GM11168 (cell line): ENCODE measurements around the gene PDCD4.

ENCODE experiments used
- in situ Hi-C: fragments of 300-500 bp; cut with MboI; formaldehyde crosslinking; loops from one replicate; pipeline ENCODE4 v1.12.0; 2022; ENCODE audit warnings: low sequenced_read_pairs; ENCODE audit not compliant: unreplicated experiment

Gene PDCD4

GRCh38 chr10:110871298-110872084, at the start of gene PDCD4:
Gene PDCD4, plus strand, starts transcription at chr10:110871928. Its CDS starts 4,100 bp downstream, at chr10:110876028.
- in situ Hi-C loops: loop anchor here (5.0 kb wide), 1 partner anchor 64 kb away; no protein-coding TSS in a partner anchor

- in situ Hi-C loops: no loop called here
Measured at GRCh38 chr10:110822035-110822711, 49.6 kb upstream of the PDCD4 start.

GRCh38 chr10:110822712-110823311, 48.9 kb upstream of the PDCD4 start:
- in situ Hi-C loops: no loop called here

- in situ Hi-C loops: no loop called here
Measured at GRCh38 chr10:110824152-110824441, 47.6 kb upstream of the PDCD4 start.

GRCh38 chr10:110824660-110825059, 47.1 kb upstream of the PDCD4 start:
- in situ Hi-C loops: no loop called here

GRCh38 chr10:110825508-110825907, 46.2 kb upstream of the PDCD4 start:
- in situ Hi-C loops: no loop called here

GRCh38 chr10:110827410-110827809, 44.3 kb upstream of the PDCD4 start:
- in situ Hi-C loops: no loop called here

- in situ Hi-C loops: no loop called here
Measured at GRCh38 chr10:110827875-110828274, 43.9 kb upstream of the PDCD4 start.

GRCh38 chr10:110828525-110828924, 43.2 kb upstream of the PDCD4 start:
- in situ Hi-C loops: no loop called here

- in situ Hi-C loops: no loop called here
Measured at GRCh38 chr10:110829721-110830410, 41.9 kb upstream of the PDCD4 start.

GRCh38 chr10:110833234-110833940, 38.3 kb upstream of the PDCD4 start:
- in situ Hi-C loops: no loop called here

- in situ Hi-C loops: no loop called here
Measured at GRCh38 chr10:110833941-110834628, 37.6 kb upstream of the PDCD4 start.

- in situ Hi-C loops: no loop called here
Measured at GRCh38 chr10:110834629-110835301, 37.0 kb upstream of the PDCD4 start.

GRCh38 chr10:110835841-110836240, 35.9 kb upstream of the PDCD4 start:
- in situ Hi-C loops: no loop called here

- in situ Hi-C loops: no loop called here
Measured at GRCh38 chr10:110836706-110837105, 35.0 kb upstream of the PDCD4 start.

- in situ Hi-C loops: no loop called here
Measured at GRCh38 chr10:110837418-110838171, 34.1 kb upstream of the PDCD4 start.

GRCh38 chr10:110840225-110840922, 31.4 kb upstream of the PDCD4 start:
- in situ Hi-C loops: no loop called here

GRCh38 chr10:110840923-110841428, 30.8 kb upstream of the PDCD4 start:
- in situ Hi-C loops: no loop called here
